HepG2 (cell line): ENCODE measurements around the gene AUH. TPM values are rescaled to one million over a fixed set of nuclear protein-coding genes. Genes with fewer than 3 reads are reported as not detected.

Experiments
- ATAC-seq: fragments of 200-7000 bp; cut with Tn5 transposase; 3 replicates; pipeline ENCODE4 v1.9.1; 2020; ENCODE audit warnings: mild to moderate bottlenecking, moderate library complexity
- BruUV-seq: library from RNA; stranded (reverse); fragments of 400-500 nt; replicated peaks from 2 replicates; lab custom pipeline; 2021; lab: Mats Ljungman, UMichigan
- CTCF ChIA-PET: fragments of 300-600 bp; formaldehyde crosslinking; extraction: SDS; loops from one replicate; lab custom pipeline; 2021; ENCODE audit warnings: low total read pairs, inconsistent platforms, low intra/inter-chr PET ratio; lab: Yijun Ruan, JAX
- POLR2A ChIA-PET: fragments of 350-600 bp; sonication (Branson Sonifier 250); formaldehyde crosslinking; loops from one replicate; lab custom pipeline; 2020; ENCODE audit warnings: antibody characterized with exemption, inconsistent platforms; lab: Yijun Ruan, JAX
- DNase-seq: peaks from one replicate; pipeline ENCODE4 v3.0.0-alpha.2; 2015; ENCODE audit warnings: low spot score
- FAIRE-seq: peaks from 3 replicates; lab custom pipeline; 2011; peaks lifted over from hg19 to GRCh38; lab: Jason Lieb, UNC
- H2AFZ ChIP-seq: one replicate; pipeline ENCODE4 v1.6.1; 2011; ENCODE audit warnings: low read length, inconsistent platforms
- H3K27ac ChIP-seq: fragments of 300-600 bp; 3 replicates; pipeline ENCODE4 v1.8.0; 2011; ENCODE audit warnings: mixed run types, mild to moderate bottlenecking, mixed read lengths, low read length, inconsistent platforms; ENCODE audit not compliant: insufficient read depth; ENCODE audit errors: extremely low read length
- H3K27me3 ChIP-seq, 2 experiments: fragments of 200-600 bp in 1 of 2; 2 replicates in 1 of 2; 3 replicates in 1 of 2; pipeline versions ENCODE4 v1.6.0 to v1.8.0; 2011; ENCODE audit warnings: low read length in 2 of 2, mild to moderate bottlenecking in 2 of 2, moderate library complexity in 2 of 2, inconsistent platforms in 1 of 2; ENCODE audit not compliant: insufficient read depth in 2 of 2, control insufficient read depth in 1 of 2
- H3K36me3 ChIP-seq, 2 experiments: fragments of 200-600 bp in 1 of 2; replicated peaks in 1 of 2; 2 replicates in 1 of 2; 3 replicates in 1 of 2; pipeline versions ENCODE4 v1.5.1 to v1.8.0; 2011; ENCODE audit warnings: low read length in 2 of 2, inconsistent platforms in 1 of 2; ENCODE audit not compliant: insufficient read depth in 2 of 2, control insufficient read depth in 1 of 2
- H3K4me1 ChIP-seq: 2 replicates; pipeline ENCODE4 v1.5.1; 2012; ENCODE audit warnings: low read length, inconsistent platforms; ENCODE audit not compliant: insufficient read depth
- H3K4me2 ChIP-seq: 2 replicates; pipeline ENCODE4 v1.6.0; 2011; ENCODE audit warnings: low read depth, low read length, inconsistent platforms
- H3K4me3 ChIP-seq, 3 experiments: fragments of 200-600 bp in 1 of 3; sonication (generic), shearing (Covaris generic) in 1 of 3; replicated peaks in 1 of 3; 2 replicates each; pipeline ENCODE4 v1.5.1; 2011 to 2016; ENCODE audit warnings: low read length in 3 of 3, inconsistent platforms in 2 of 3, low read depth in 2 of 3, mild to moderate bottlenecking in 2 of 3, control low read depth in 1 of 3, mixed read lengths in 1 of 3; ENCODE audit not compliant: insufficient read depth in 1 of 3
- H3K79me2 ChIP-seq: one replicate; pipeline ENCODE4 v1.6.1; 2011; ENCODE audit warnings: low read length, inconsistent platforms; ENCODE audit not compliant: insufficient read depth
- H3K9ac ChIP-seq: 2 replicates; pipeline ENCODE4 v1.6.0; 2011; ENCODE audit warnings: mild to moderate bottlenecking, low read depth, low read length, inconsistent platforms; ENCODE audit not compliant: insufficient read depth
- H3K9me3 ChIP-seq: 2 replicates; pipeline ENCODE4 v1.5.1; 2012; ENCODE audit warnings: mild to moderate bottlenecking, low read length
- H4K20me1 ChIP-seq: 2 replicates; pipeline ENCODE4 v1.6.0; 2011; ENCODE audit warnings: inconsistent platforms, mild to moderate bottlenecking, low read length, moderate library complexity; ENCODE audit not compliant: insufficient read depth
- BRF2 ChIP-seq: sonication (generic); formaldehyde crosslinking; IDR thresholded peaks from 2 replicates; pipeline ENCODE4 v1.8.1; 2022; ENCODE audit warnings: mild to moderate bottlenecking, missing genetic modification reagents
- GFI1 ChIP-seq: sonication (generic); formaldehyde crosslinking; IDR thresholded peaks from 2 replicates; pipeline ENCODE4 v1.5.0; 2020; ENCODE audit warnings: missing genetic modification reagents, mild to moderate bottlenecking, borderline replicate concordance
- MAFK ChIP-seq, 2 experiments: IDR thresholded peaks in 1 of 2; conservative IDR thresholded peaks in 1 of 2; 2 replicates each; pipeline ENCODE4 v1.6.1; 2011; ENCODE audit warnings: improper control_type of control experiment in 2 of 2, low read length in 2 of 2
- NKX3-1 ChIP-seq: sonication (generic); formaldehyde crosslinking; IDR thresholded peaks from 2 replicates; pipeline ENCODE4 v1.5.0; 2020; ENCODE audit warnings: missing genetic modification reagents
- PRDM15 ChIP-seq: sonication (generic); formaldehyde crosslinking; IDR thresholded peaks from 2 replicates; pipeline ENCODE4 v1.4.0; 2020; ENCODE audit warnings: missing genetic modification reagents
- REL ChIP-seq: sonication (generic); formaldehyde crosslinking; conservative IDR thresholded peaks from 2 replicates; pipeline ENCODE4 v1.8.0; 2022; ENCODE audit warnings: mild to moderate bottlenecking, missing genetic modification reagents, moderate library complexity
- TCF7 ChIP-seq: sonication (generic); IDR thresholded peaks from 2 replicates; pipeline ENCODE4 v1.6.1; 2016; ENCODE audit warnings: antibody characterized with exemption, low read depth
- TP53 ChIP-seq: sonication (generic); formaldehyde crosslinking; conservative IDR thresholded peaks from 2 replicates; pipeline ENCODE4 v1.4.0; 2020; ENCODE audit warnings: missing genetic modification reagents
- ZFY ChIP-seq: sonication (generic); formaldehyde crosslinking; IDR thresholded peaks from 2 replicates; pipeline ENCODE4 v1.4.0; 2020; ENCODE audit warnings: missing genetic modification reagents
- ZNF142 ChIP-seq: sonication (generic); formaldehyde crosslinking; IDR thresholded peaks from 2 replicates; pipeline ENCODE4 v1.4.0; 2020; ENCODE audit warnings: missing genetic modification reagents
- ZNF816 ChIP-seq: sonication (generic); formaldehyde crosslinking; IDR thresholded peaks from 2 replicates; pipeline ENCODE4 v1.8.0; 2022; ENCODE audit warnings: missing genetic modification reagents, mild to moderate bottlenecking, borderline replicate concordance
- WGBS: methylation state at CpG from one replicate; pipeline ENCODE4 v1.1.6; 2017; ENCODE audit warnings: low lambda C conversion rate; 5-methylcytosine and 5-hydroxymethylcytosine counted together
- in situ Hi-C: cut with HindIII; loops from 2 replicates; pipeline ENCODE4 v1.10.0; 2017; ENCODE audit warnings: low pct_unique_long_range_greater_than_20kb; ENCODE audit not compliant: extremely low pct_ligation_motif_present
- intact Hi-C: fragments of 100-400 bp; cut with micrococcal nuclease; formaldehyde crosslinking; loops from one replicate; pipeline ENCODE4 v1.10.0; 2022; ENCODE audit not compliant: unreplicated experiment
- polyA plus RNA-seq, 8 experiments: library from polyadenylated mRNA; depleted of rRNA in 3 of 8; stranded (reverse) in 7 of 8; unstranded in 1 of 8; fragments of >200 nt; fragmentation: Illumina TruSeq in 4 of 8; extraction: Trizol in 4 of 8; gene quantifications; 2 replicates each; pipeline versions ENCODE4 v1.2.1 to v1.2.3, GENCODE V29; 2011 to 2016; ENCODE audit warnings: low read depth in 4 of 8, missing spikeins in 1 of 8, mixed read lengths in 1 of 8; ENCODE audit not compliant: insufficient read depth in 1 of 8
- total RNA-seq, 5 experiments: library from RNA; depleted of rRNA; stranded (reverse); fragments of >200 nt; fragmentation: Illumina TruSeq; extraction: Trizol; gene quantifications; 2 replicates each; pipeline ENCODE4 v1.2.3, GENCODE V29; 2016; ENCODE audit warnings: low read depth in 1 of 5

AUH gene
- total and polyA plus RNA-seq, 2 of the 13 experiments (the other 11 are each of a cell fraction or from before 2014, with no cell fraction given) = 25.8 to 31.9 TPM

DNA sequence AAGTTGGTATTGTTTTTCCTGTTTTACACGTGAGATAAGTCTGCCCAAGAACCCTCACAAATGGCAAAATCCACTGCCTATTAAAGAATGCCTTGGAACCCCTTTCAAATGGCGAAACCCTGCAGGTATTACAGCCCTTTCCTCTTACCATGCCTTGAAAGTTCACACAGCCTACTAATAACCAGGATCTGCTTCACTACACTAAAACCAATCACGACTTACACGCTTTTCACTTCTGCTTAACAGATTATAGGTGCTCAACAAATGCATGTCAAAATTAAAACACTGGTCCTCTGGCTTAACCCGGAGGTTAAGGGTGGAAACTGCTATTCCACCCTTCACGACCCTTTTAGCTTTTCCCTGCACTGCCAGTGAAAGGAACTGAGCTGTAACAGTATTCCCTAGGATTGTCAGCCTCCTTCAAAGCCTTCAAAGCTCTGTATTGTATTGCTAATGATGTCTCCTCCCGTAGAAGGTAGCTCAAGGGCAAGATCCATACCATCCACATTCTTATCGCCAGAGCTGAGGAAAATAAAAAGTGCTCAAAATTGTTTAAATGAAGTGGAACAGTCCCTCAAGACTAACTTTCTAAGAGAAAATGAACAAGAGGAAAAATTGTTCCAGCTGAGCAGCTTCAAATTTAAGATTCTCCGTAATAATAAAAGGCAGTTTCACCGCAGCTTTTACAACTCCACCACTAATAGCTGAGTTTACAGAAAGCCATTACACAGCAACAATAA lies 997 bp downstream of the AUH start:
- in situ Hi-C loops = loop anchor here (5.0 kb wide), 1 partner anchor 62 kb away; the partner anchor contains the start of gene NFIL3
- H3K79me2 ChIP-seq = peaks cover 59% of the 10 kb centered on the region
- no peaks in the 10 kb centered on the region; a peak in 1 of 5 replicates for H3K27me3 ChIP-seq
- CTCF ChIA-PET = interaction anchor here (0.9 kb wide), 1 partner anchor 65 kb away, joined by 3 read pairs; no protein-coding TSS in a partner anchor
- ATAC-seq = peak; percentile 17; the same call in 2 of the 3 replicates
- H3K9ac ChIP-seq = peak overlapping the region; percentile 80
- POLR2A ChIA-PET = interaction anchor here (0.7 to 2.3 kb wide), 10 partner anchors 19 to 323 kb away, joined by 3 to 13 read pairs (median 6); partner anchors contain the start of gene NFIL3
- no peak for FAIRE-seq
- intact Hi-C loops = loop anchor here (5.0 to 10.0 kb wide), 2 partner anchors 163 to 276 kb away; no protein-coding TSS in a partner anchor
- H3K27ac ChIP-seq = peak overlapping the region; percentile 84
- H3K4me2 ChIP-seq = peak overlapping the region; percentile 82
- peak overlapping the region; percentile 95 to 99 (median 98) for H3K4me3 ChIP-seq
- whole genome bisulfite sequencing = 4% methylated on average over 10 of the region's 10 CpGs
- H3K9me3 ChIP-seq = no peaks in the 10 kb centered on the region
- no TSS peak for BruUV-seq
- no peak overlapping the region for H2AFZ ChIP-seq
- H3K4me1 ChIP-seq = peaks cover 50% of the 10 kb centered on the region
- peaks cover 5 to 18% of the 10 kb centered on the region in 2 experiments for H3K36me3 ChIP-seq
- DNase-seq = no peak
- peaks cover 16% of the 10 kb centered on the region; the same call in 1 of the 2 replicates for H4K20me1 ChIP-seq
- TF ChIP-seq TP53 (CRISPR knock-in tag) (0 out of 2 replicates have a peak, but pooled peaks have one; percentile 17), TCF7 (no peak), MAFK (conservative IDR thresholded peaks at IDR 0.05 in 1 of 2, IDR thresholded peaks at IDR 0.05 in 1 of 2; ENCODE audit: low read length in 2 of 2) (0 out of 4 replicates have a peak, but pooled peaks of 1 of the 2 experiments have one; percentile 0), BRF2 (0 out of 2 replicates have a peak, but pooled peaks have one; percentile 1), REL (CRISPR knock-in tag) (peak; percentile 29; the same call in 1 of the 2 replicates), ZNF142 (CRISPR knock-in tag) (0 out of 2 replicates have a peak, but pooled peaks have one; percentile 2), ZFY (CRISPR knock-in tag) (no peak), NKX3-1 (CRISPR knock-in tag) (0 out of 2 replicates have a peak, but pooled peaks have one; percentile 18), ZNF816 (CRISPR knock-in tag) (peak; percentile 69; the same call in 1 of the 2 replicates), PRDM15 (CRISPR knock-in tag) (no peak), GFI1 (CRISPR knock-in tag) (no peak)
